Stomach (tissue), 9 donors: ENCODE data around the gene PCBP3. TPM values are rescaled to one million over a fixed set of nuclear protein-coding genes. Genes with fewer than 3 reads are reported as not detected.
"Not testable (repeated sequence)": the region's sequence is repeated elsewhere in the genome, so short reads cannot be mapped to it uniquely, and the experiment has no call there.

Experiments used
- DNase-seq, 2 donors: peaks; one replicate each; pipeline versions ENCODE4 v3.0.0 to v3.0.0-alpha.2; 2013 to 2019
- H3K27ac ChIP-seq, 5 donors: fragments of 200-600 bp in 4 of 5; sonication (generic) in 4 of 5; one replicate each; pipeline ENCODE4 v1.5.1; 2013 to 2019; ENCODE audit warnings: mild to moderate bottlenecking in 1 of 5, moderate library complexity in 1 of 5
- H3K27me3 ChIP-seq, 3 donors: fragments of 200-600 bp; sonication (generic); one replicate each; pipeline ENCODE4 v1.5.1; 2017 to 2019; ENCODE audit warnings: mixed run types in 1 of 3
- H3K36me3 ChIP-seq, 4 donors: fragments of 200-600 bp; sonication (generic); 1 replicate in 3 of 4; 2 replicates in 1 of 4; pipeline ENCODE4 v1.5.1; 2016 to 2019
- H3K4me1 ChIP-seq, 4 donors: fragments of 200-600 bp; sonication (generic); one replicate each; pipeline ENCODE4 v1.5.1; 2016 to 2019
- H3K4me3 ChIP-seq, 4 donors: fragments of 200-600 bp; sonication (generic) in 3 of 4; one replicate each; pipeline ENCODE4 v1.5.1; 2016 to 2019; ENCODE audit warnings: mild to moderate bottlenecking in 1 of 4
- H3K9me3 ChIP-seq, 4 donors: fragments of 200-600 bp; sonication (generic); one replicate each; pipeline ENCODE4 v1.5.1; 2016 to 2019
- EP300 ChIP-seq: sonication (generic); formaldehyde crosslinking; IDR thresholded peaks from one replicate; pipeline ENCODE4 v1.6.1; 2017; ENCODE audit warnings: antibody characterized with exemption
- POLR2A ChIP-seq, 4 donors: fragments of 450-650 bp; IDR thresholded peaks; one replicate each; pipeline ENCODE4 v1.6.1; 2016; ENCODE audit warnings: antibody characterized with exemption in 4 of 4, control low read depth in 2 of 4, mild to moderate bottlenecking in 1 of 4, moderate library complexity in 1 of 4
- POLR2AphosphoS5 ChIP-seq, 3 donors: sonication (generic); formaldehyde crosslinking; IDR thresholded peaks; one replicate each; pipeline ENCODE4 v1.6.1; 2016; ENCODE audit warnings: antibody characterized with exemption in 3 of 3
- WGBS, 5 donors: extraction: QIAGEN DNeasy Blood & Tissue Kit in 3 of 5; methylation state at CpG; one replicate each; pipeline versions ENCODE4 v1.1.5 to v1.1.7; 2013 to 2018; 5-methylcytosine and 5-hydroxymethylcytosine counted together
- intact Hi-C: fragments of 100-400 bp; cut with DNase I; formaldehyde crosslinking; loops from one replicate; pipeline ENCODE4 v1.15.1; 2023; ENCODE audit warnings: low total_unique reads
- polyA plus RNA-seq, 3 donors: library from polyadenylated mRNA; stranded (reverse); fragments of 200-250 nt; gene quantifications; one replicate each; pipeline ENCODE4 v1.2.3, GENCODE V29; 2013
- total RNA-seq, 5 donors: library from RNA; depleted of rRNA; stranded (reverse); fragments of >200 nt; gene quantifications; one replicate each; pipeline versions ENCODE4 v1.1.0 to v1.2.3, GENCODE V29; 2014 to 2016
- TF ChIP-seq, protein P1 (sequence below), 7 experiments: fragments of 450-650 bp in 4 of 7; fragments of 200-600 bp in 3 of 7; sonication (generic) in 3 of 7; IDR thresholded peaks; one replicate each; pipeline ENCODE4 v1.5.1; 2016 to 2019; ENCODE audit warnings: antibody characterized with exemption in 7 of 7, control low read depth in 2 of 7, mild to moderate bottlenecking in 1 of 7
- donor health status: healthy with polysubstance abuse.
- donor health status: Bipolar disorder and iron deficiency.
- donor health status: healthy.

Gene PCBP3
- total and polyA plus RNA-seq, 8 donors: 1.8 to 10.9 (median 3.3) TPM; not detected in 3

DNA sequence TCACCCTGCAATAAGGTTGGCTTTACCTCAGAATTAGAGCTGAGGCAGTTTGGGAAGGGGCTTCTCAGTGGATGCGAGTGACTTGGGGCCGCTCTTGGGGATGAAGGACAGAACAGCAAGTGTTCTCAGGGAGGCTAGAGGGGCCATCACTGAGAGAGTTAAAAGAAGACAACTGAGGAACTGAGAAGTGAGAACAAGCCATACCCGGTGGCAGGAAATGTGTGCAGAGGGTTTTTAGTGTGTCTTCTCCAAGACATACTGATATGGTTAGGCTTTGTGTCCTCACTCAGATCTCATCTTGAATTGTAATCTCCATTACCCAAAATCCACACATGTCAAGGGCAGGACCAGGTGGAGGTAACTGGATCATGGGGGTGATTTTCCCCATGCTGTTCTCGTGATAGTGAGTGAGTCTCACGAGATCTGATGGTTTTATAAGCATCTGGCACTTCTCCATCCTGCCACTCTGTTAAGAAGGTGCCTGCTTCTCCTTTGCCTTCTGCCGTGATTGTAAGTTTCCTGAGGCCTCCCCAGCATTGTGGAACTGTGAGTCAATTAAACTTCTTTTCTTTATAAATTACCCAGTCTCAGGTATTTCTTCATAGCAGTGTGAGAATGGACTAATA is 75.8 kb downstream of the PCBP3 start:
- Histone ChIP-seq H3K36me3 (no peaks in the 10 kb centered on the region), H3K4me3 (no peak overlapping the region), H3K9me3 (peaks cover 0 to 7% (median 0%) of the 10 kb centered on the region in 4 donors), H3K27me3 (peaks cover 0 to 9% (median 0%) of the 10 kb centered on the region in 3 donors), H3K4me1 (no peaks in the 10 kb centered on the region), H3K27ac (no peak overlapping the region)
- intact Hi-C loops: no loop called here
- TF ChIP-seq, protein P1, sequence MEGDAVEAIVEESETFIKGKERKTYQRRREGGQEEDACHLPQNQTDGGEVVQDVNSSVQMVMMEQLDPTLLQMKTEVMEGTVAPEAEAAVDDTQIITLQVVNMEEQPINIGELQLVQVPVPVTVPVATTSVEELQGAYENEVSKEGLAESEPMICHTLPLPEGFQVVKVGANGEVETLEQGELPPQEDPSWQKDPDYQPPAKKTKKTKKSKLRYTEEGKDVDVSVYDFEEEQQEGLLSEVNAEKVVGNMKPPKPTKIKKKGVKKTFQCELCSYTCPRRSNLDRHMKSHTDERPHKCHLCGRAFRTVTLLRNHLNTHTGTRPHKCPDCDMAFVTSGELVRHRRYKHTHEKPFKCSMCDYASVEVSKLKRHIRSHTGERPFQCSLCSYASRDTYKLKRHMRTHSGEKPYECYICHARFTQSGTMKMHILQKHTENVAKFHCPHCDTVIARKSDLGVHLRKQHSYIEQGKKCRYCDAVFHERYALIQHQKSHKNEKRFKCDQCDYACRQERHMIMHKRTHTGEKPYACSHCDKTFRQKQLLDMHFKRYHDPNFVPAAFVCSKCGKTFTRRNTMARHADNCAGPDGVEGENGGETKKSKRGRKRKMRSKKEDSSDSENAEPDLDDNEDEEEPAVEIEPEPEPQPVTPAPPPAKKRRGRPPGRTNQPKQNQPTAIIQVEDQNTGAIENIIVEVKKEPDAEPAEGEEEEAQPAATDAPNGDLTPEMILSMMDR (IDR thresholded peaks at IDR 0.05): no peak
- TF ChIP-seq POLR2AphosphoS5 (IDR thresholded peaks at IDR 0.05) (no peak), EP300 (no peak), POLR2A (IDR thresholded peaks at IDR 0.05) (no peak)
- no peak for DNase-seq
- WGBS, 5 donors: 73 to 84% (median 81%) methylated on average over 6 of the region's 6 CpGs

DNA sequence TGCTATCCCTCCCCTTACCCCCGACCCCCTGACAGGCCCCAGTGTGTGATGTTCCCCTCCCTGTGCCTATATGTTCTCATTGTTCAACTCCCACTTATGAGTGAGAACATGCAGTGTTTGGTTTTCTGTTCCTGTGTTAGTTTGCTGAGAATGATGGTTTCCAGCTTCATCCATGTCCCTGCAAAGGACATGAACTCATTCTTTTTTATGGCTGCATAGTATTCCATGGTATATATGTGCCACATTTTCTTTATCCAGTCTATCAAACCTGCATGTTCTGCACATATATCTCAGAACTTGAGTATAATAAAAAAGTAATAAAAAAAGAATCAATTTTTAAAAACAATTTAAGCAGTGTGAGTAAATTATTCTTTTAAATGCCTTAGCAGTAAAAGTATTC is 76.7 kb downstream of the PCBP3 start:
- intact Hi-C loops, H3K9me3 ChIP-seq, H3K27me3 ChIP-seq, H3K4me3 ChIP-seq, H3K27ac ChIP-seq, H3K4me1 ChIP-seq, H3K36me3 ChIP-seq, DNase-seq: not testable (repeated sequence)
- 39 to 63% (median 43%) methylated on average over 1 of the region's 1 CpG for WGBS, 5 donors

DNA sequence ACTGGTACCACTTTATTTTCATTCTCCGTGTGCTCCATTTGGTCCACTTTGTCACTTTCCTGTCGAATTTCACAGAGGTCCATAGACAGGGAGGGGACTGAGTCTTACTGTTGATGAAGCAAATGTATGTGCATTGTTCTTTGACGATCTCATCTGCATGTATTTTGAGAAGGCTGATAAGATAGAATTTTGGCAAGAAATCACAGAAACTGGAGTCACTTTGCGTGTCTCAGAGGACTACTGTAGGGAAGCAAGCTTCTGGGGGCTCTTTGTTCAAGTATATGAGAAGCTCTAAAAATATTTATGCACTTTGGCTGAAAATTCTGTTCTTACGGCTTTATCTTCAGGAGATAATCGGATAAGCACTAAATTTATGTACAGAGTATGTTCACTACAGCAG is 78.1 kb downstream of the PCBP3 start:
- Histone ChIP-seq H3K9me3 (peaks cover 0 to under 1% (median 0%) of the 10 kb centered on the region in 4 donors), H3K4me1 (no peaks in the 10 kb centered on the region), H3K4me3 (no peak overlapping the region), H3K27me3 (peaks cover 0 to 9% (median 0%) of the 10 kb centered on the region in 3 donors), H3K36me3 (no peaks in the 10 kb centered on the region), H3K27ac (no peak overlapping the region)
- DNase-seq: no peak
- 54 to 60% (median 57%) methylated on average over 6 of the region's 6 CpGs for WGBS, 5 donors
- intact Hi-C loops: no loop called here
- TF ChIP-seq, protein P1 (IDR thresholded peaks at IDR 0.05): no peak
- TF ChIP-seq EP300 (no peak), POLR2AphosphoS5 (IDR thresholded peaks at IDR 0.05) (no peak), POLR2A (IDR thresholded peaks at IDR 0.05) (no peak)

DNA sequence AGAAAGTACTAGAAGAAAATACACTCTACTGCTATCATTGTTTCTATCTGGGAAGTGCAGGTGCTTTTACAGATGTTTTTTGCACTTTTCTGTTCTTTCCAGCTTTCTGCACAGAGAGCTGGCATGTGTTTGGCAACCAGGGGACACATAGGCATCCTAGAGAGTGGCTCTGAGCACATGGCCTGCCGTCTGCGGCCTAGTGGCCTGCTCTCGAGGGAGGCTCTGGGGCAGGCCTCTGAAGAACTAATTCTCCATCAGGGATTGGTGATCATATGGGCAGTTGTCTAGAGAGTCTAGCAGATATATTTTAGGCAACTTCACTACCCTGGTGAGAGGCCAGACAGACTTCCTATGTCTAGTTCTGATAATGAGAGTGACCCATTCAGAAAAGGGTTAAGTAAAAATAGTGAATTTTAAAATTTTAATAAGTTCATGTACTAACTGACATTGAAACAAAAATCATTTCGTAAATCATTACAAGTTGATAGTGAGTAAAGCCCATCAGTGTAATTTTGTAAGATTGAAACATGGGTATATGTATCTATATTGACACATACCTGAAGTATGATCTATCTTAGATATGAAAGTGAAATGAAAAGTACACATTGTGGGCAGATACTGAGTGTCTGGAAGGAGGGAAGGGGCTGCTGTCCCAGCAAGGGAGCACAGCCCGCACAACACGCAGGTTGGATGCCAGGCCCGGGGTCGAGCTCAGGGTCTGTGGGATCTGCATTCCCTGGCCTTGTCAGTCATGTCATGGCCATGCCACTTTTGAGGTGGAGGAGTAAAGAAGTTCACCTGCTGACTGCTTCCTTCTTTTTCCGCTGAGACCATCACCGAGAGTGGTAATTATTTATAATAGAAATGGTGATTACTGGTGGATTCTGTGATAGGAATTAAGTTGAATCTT is 79.8 kb downstream of the PCBP3 start:
- intact Hi-C loops: no loop called here
- H3K36me3 ChIP-seq: no peaks in the 10 kb centered on the region
- H3K27me3 ChIP-seq: peaks cover 0 to 9% (median 0%) of the 10 kb centered on the region in 3 donors
- WGBS, 5 donors: 81 to 86% (median 84%) methylated on average over 10 of the region's 10 CpGs
- H3K27ac ChIP-seq: no peak overlapping the region
- no peaks in the 10 kb centered on the region for H3K9me3 ChIP-seq
- TF ChIP-seq POLR2A (IDR thresholded peaks at IDR 0.05): no peak
- no peak for TF ChIP-seq POLR2AphosphoS5 (IDR thresholded peaks at IDR 0.05)
- TF ChIP-seq, protein P1 (IDR thresholded peaks at IDR 0.05): no peak
- no peak for TF ChIP-seq EP300
- H3K4me1 ChIP-seq: no peaks in the 10 kb centered on the region
- DNase-seq: no peak
- H3K4me3 ChIP-seq: no peak overlapping the region
